HG03039 (cell line): ENCODE measurements around the gene SLC8A2.
"Not testable (repeated sequence)": the region's sequence is repeated elsewhere in the genome, so short reads cannot be mapped to it uniquely, and the experiment has no call there.

Source experiments
- ATAC-seq: cut with Tn5 transposase; IDR thresholded peaks from one replicate; pipeline ENCODE4 v1.9.1; 2021; ENCODE audit warnings: mild to moderate bottlenecking, moderate library complexity; ENCODE audit not compliant: unreplicated experiment

The SLC8A2 gene

DNA sequence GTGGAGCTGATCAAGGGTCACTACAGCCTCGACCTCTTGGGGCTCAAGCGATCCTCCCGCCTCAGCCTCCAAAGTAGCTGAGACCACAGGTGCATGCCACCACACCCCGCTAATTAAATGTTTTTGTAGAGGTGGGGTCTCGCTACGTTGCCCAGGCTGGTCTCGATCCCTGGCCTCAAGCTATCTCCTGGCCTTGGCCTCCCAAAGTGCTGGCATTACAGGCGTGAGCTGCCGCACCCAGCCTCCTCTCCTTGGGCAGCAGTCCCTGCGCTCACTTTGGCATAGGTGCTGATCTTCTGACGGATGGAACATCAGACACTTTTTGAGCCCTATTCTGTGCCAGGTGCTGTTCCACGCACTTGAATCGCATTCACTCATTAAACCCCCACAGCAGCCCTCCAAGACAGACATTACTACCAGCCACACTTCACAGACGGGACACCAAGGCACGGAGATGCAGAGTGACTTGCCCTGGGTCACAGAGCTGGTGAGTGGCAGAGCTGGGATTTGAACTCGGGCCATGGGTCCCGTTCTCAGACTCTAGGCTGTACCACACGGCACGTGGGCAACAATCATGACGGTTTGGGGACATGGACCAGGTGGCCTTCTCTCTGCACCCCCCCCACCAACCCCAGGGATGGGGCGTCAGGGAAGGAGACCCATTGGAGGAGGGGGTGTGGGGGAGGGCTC lies 55.6 kb downstream of the SLC8A2 start:
- no peak for ATAC-seq

DNA sequence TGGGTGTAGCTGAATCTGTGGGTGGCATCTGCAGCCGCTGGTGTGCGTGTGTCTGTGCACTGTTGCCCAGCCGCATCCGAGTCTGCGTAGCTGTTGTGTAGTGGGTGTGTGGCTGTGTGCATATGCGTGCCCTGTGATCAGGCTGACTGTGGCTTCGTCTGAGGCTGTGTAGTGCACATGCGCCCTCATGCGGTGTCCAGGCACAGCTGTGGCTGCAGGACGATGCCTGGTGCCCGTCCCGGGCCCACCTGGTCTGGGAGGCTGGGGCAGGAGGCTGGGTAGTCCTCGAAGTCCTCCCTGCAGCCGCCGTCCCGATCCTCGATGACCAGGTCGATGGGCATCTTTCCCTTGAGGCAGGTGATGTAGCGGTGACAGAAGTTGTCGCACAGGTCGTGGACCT lies 57.2 kb downstream of the SLC8A2 start:
- no peak for ATAC-seq

DNA sequence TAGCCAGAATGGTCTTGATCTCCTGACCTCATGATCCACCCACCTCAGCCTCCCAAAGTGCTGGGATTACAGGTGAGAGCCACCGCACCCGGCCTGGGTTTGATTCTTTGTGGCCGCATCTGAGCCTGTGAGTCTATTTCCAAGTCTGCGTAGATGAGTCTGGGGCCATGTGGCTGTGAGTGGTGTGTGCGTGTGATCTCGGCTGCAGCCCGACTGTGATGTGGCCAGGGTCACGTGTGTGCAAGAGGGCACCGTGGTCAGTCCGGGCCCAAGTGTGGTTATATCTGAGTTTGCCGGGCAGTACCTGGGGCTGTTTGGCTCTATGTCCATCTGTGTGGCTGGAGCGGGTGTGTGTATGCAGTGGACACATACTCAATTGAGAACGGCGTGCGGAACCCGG lies 57.8 kb downstream of the SLC8A2 start:
- no peak for ATAC-seq

DNA sequence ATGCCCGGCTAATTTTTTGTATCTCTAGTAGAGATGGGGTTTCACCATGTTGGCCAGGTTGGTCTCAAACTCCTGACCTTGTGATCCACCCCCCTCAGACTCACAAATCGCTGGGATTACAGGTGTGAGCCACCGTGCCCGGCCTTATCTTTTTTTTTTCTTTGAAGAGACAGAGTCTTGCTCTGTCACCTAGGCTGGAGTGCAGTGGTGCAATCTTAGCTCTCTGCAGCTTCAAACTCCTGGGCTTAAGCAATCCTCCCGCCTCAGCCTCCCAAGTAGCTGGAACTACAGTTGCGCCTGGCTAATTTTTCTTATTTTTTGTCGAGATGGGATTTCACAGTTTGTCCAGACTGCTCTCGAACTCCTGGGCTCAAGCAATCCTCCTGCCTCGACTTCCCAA lies 60.0 kb downstream of the SLC8A2 start:
- not testable (repeated sequence) for ATAC-seq

DNA sequence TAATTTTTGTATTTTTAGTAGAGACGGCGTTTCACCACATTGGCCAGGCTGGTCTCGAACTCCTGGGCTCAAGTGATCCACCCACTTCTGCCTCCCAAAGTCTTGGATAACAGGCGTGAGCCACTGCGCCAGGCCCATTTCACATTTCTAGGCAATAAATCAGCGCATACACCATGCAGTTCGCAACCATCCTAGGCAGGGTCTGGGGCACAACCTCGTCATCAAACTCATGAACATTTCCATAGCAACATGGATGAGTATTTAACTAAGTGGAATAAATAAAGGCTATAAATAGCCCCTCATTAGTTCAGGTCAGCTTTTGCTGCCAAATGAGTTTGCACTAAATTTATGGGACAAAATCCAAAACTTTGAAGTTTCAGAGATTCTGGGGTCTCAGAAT lies 60.6 kb downstream of the SLC8A2 start:
- no peak for ATAC-seq

DNA sequence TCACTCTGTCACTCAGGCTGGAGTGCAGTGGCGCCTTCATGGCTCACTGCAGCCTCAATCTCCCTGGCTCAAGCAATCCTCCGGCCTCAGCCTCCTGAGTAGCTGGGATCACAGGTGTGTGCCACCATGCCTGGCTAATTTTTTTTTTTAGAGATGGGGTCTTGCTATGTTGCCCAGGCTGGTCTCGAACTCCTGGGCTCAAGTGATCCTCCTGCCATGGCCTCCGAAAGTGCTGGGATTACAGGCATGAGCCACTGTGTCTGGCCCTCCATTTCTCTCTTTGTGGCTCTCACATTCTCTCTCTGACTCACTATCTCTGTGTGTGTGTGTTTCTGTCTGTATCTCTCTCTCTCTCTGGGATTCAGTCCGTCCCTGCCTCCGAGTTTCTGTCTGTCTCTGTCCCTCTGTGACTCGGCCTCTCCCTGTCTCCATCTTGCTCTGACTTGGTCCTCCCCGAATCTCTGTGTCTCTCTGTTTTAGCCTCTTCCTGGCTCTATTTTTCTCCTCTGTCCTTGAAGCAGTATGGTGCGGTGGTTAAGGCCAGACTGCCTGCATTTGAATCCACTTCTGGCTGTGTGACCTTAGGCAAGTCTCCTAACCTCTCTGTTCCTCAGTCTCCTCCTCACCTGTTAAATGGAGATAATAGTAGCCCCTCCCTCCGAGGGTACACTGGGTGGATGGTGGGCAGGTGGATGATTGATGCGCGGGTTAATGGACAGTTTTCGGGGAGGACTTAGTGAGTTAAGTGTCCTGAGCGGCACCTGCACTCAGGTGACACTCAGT lies 63.3 kb downstream of the SLC8A2 start:
- no peak for ATAC-seq

DNA sequence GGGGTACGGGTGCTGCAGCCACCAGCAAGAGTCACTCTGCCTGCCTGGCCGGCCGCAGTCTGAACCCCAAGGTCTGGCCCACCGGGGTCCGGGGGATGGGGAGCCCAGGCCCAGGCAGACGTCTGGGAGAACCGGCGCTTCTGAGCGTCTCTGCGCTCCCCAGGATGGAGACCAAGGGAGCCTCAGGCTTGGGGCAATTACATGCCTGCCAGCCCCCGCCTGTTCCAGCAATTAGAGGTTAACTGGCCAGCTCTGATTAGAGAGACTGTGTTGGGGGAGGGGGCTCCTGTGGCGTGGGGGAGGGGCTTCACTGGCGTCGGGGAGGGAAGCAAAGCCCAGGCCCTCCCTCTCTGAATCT lies 64.3 kb downstream of the SLC8A2 start:
- ATAC-seq = no peak

DNA sequence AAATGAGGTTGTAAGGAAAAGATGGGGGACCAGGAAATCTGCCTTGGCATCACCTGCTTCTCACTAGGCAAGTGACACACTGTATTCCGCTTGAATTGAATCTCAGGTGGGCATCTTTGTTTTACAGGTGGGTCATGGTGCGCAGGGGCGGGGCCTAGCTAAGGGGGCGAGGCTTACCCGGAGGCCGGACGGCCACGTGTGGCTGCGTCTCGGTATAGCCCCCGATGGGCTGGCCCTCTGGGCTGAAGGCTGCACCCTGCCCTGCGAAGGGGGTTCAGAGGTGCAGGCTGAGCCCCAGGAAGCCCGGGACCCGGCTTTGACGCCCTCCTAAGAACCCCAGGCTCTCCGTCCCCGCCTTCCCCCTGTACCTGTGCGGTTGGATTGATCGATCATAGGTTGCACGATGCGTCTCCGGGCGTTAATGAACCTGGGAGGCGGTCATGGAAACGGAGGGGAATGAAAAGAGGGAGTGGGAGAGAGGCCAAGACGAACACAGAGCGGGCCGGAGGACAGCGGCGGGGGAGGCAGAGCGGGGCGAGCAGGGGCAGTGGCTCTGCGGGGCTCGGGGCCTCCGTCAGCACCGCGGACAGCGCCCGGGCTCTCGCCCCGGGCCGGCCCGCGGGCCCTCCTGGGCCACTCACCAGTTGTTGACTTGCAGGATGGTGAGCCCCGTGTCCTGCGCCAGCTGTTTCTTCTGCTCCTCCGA lies 64.8 kb downstream of the SLC8A2 start:
- no peak for ATAC-seq

DNA sequence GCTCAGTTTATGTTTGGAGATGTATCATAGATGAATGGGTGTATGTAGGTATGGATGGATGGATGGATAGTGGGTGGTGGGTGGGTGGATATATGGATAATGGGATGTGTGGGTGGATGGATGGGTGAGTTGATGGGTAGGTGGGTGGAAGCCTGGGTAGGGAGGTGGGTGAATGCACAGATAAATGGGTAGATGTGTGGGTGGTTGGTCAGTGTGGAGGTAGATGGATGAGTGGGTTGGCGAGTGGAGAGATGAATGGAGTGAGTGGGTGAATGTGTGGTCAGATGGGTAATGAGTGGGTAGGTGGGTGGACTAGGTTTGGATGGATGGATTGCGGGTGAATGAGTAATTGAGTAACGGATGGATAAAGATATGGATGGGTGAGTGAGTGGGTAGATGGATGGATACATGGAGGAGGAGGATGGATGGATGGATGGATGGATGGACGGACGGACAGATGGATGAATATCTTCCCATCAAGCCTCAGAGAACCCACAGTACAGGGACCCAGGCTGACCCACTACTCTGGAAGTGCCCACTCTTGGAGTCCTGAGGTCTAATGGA lies 65.8 kb downstream of the SLC8A2 start:
- no peak for ATAC-seq

DNA sequence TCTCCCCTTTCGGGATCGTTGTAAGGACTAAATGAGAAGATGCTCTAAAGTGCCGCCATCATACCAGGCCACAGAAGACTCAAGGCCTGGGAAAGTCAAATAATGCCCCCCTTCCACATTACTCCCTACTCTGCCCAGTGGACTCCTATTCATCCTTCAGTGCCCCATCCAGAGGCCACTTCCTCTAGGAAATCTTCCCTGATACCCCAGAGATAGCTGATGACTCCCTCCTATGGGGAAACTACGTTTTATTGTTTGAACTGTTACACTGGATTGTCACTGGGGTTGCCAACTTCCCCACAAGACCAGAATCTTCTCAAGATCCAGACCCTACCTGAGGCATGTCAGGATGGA lies 66.5 kb downstream of the SLC8A2 start:
- no peak for ATAC-seq

DNA sequence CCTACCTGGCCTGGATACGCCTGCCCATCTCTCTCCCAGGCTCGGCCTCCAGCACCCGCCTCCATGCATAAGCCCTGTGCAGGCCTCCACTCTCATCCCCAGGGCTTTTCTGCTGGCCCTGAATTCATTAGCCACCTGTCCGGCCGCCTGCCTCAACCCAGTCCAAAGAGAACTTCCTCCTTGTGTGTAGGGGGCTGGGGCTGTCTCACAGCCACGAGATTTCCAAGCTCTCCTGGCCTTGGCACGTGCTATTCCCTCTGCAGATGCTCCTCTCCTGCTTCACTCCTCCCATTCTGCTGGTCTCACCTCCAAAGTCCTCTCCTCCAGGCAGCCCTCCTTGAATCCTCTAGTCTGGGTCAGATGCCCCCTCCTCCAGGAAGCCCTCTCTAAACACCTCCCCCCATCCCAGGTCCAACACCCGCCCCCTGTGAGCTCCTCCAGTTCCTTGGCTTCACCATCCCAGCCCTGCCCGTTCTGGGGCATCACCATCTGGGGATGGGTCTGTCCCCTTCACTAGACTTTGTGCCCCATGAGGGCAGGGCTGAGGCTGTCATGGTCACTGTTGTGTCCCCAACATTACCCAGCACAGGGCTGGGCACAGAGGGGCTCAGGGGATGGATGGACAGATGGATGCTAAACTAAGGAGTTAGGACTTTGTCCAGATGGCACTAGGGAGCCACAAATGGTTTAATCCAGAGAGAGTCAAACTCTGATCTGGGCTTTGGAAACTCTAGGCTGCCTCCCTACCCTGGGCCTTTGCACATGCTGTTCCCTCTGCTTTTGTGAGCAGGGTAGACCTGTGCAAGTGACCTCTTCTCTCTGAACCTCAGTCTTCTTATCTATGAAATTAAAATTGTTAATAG lies 67.1 kb downstream of the SLC8A2 start:
- no peak for ATAC-seq

DNA sequence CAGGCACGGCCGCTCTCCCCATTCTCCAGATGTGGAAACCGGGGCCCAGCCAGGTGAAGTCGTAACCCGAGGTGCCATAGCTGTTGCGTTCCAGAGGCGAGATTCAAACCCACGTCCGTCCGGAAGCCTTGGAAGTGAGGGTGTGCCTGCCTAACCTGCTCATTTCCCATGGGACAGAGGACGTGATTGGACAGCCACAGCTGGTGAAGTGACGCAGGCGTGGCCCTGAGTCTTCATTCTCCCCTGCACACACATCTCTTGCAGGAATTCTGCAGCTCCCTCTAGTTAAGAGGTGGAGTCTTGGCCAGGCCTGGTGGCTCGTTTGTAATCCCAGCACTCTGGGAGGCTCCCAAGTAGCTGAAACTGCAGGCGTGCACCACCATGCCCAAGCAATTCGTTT lies 69.2 kb downstream of the SLC8A2 start:
- ATAC-seq = no peak

DNA sequence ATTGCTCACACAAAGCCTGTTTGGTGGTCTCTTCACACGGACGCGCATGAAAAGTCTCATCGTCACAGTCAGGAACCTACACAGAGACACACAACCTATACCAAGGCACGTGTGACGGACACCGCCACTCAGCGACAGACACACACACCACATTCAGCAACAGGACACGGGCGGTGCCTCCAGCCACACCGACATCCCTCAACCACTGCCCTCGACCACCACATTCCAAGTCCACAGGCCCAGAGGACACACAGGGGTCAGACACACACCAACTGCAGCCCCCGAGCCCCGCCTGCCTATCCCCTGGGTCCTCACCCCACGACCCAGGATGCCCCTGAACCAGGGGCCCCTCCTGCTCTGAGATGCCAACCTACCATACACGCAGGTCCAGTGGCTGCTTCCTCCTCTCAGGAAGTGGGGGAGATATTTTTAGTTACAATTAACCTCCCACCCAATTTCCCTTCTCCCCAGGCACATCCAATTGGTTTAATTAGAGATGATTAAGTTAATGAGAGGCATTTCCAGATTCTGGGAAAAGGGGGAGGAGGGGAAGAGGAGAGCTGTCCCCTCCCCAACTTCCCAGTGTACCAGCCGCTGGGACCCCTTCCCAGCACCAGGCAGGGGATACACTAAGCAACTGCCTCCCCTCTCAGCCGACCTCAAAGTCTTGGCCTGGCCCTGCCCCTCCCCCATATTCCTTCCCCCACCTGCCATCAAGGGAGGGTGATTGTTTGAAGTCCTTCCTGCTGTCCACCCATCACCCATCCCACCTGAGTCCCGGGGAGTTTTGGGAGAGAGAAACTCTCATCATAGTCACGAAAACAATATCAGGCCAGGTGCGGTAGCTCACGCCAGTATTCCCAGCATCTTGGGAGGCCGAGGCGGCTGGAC lies 72.7 kb downstream of the SLC8A2 start:
- ATAC-seq = no peak

DNA sequence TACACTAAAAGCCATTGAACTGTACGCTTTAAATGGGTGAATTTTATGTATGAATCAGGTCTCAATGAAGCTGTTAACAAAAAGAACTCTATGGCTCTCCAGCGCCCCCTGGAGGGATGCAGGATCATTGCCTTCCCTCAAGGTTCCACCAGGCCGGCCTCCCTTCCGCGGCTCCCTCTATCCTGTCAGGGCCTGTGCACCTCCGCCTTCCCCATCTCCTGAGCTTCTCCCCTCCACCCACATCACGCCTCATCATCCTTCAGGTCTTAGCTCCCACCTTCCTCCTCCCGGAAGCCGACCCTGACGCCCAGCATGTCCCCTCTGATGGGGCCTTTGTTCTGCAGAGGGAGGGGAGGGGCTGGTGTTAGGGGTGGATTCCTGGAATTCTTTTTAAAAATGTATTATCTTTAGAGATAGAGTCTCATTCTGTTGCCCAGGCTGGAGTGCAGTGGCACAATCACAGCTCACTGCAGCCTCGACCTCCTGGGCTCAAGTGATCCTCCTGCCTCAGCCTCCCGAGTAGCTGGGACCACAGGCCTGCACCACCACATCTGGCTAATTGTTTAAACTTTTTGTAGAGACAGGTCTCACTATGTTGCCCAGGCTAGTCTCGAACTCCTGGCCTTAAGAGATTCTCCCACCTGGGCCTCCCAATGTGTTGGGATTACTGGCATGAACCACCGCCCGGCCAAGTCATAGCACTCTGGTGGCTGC lies 80.0 kb downstream of the SLC8A2 start:
- no peak for ATAC-seq

DNA sequence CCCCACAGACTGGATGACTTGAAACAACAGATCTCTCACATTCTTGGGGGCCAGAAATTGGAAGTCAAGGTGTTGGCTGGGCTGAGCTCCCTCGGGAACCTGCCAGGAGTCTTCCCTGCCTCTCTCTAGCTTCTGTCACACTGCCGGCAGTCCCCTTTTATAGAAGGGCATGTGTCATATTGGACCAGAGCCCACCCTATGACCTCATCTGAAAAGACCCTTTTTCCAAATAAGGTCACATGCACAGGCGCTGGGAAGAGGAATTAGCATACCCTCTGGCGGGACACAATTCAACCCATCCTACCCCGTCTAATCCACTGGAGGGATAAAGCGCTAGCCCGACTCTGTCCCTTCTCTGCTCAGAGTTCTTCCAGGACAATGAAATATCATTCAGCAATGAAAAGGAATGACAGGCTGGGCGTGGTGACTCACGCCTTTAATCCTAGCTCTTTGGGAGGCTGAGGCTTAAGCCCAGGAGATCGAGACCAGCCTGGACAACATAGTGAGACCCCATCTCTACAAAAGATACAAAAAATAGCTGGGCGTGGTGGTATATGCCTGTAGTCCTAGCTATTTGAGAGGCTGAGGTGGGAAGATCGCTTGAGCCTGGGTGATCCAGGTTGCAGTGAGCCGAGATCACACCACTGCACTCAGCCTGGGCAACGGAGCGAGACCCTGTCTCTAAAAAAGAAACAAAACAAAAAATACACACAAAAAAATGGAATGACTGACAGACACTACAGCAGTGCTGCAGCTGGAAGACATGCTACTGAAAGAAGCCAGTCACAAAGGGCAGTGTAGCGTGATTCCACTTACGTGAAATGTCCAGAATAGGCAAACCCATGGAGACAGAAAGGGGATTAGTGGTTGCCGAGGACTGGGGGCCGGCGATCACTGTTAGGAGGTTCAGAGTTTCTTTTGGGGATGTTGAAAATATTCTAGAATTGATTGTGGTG lies 80.9 kb downstream of the SLC8A2 start:
- no peak for ATAC-seq

DNA sequence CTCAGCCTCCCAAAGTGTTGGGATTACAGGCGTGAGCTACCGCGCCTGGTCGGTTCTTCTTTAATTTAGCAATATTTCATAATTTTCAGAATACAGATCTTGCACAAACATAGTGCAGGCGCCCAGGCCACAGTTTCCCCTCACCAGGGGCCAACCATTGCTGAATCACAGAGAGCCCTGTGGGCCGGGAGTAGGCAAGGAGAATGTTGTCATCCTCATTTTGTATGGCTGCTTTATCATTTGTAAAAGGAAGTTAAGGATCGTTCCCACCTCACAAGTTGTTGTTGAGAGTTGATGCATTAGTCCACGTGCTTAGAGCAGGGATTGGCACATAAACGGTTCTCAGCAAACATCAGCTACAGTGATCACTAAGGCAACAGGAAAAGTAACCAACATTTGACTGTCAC lies 82.5 kb downstream of the SLC8A2 start:
- ATAC-seq = no peak

DNA sequence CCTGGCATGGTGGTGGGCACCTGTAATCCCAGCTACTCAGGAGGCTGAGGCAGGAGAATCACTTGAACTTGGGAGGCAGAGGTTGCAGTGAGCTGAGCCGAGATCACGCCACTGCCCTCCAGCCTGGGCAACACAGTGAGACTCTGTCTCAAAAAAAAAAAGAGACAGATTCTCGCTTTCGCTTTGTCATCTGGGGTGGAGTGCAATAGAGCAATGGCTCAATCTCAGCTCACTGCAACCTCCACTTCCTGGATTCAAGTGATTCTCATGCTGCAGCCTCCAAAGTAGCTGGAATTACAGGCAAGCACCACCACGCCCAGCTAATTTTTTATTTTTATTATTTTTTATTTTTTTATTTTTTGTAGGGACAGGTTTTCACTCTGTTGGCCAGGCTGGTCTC lies 83.0 kb downstream of the SLC8A2 start:
- not testable (repeated sequence) for ATAC-seq

DNA sequence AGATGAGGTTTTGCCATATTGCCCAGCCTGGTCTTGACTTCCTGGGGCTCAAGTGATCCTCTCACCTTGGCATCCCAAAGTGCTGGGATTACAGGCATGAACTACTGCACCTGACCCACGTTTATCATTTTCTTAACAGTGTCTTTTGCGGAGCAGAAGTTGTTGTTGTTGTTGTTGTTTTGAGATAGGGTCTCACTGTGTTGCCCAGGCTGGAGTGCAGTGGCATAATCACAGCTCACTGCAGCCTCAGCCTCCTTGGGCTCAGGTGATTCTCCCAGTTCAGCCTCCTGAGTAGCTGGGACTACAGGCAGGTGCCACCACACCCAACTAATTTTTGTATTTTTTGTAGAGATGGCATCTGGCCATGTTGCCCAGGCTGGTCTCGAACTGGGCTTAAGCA lies 84.1 kb downstream of the SLC8A2 start:
- not testable (repeated sequence) for ATAC-seq
